Myometrial cell (primary cell): ENCODE results near the gene NUP43. TPM values are rescaled to one million over a fixed set of nuclear protein-coding genes. Genes with fewer than 3 reads are reported as not detected.

Experiments
- total RNA-seq: library from RNA; depleted of rRNA; stranded (reverse); fragments of >200 nt; gene quantifications from 2 replicates; pipeline ENCODE4 v1.2.3, GENCODE V29; 2015

Gene NUP43
- total RNA-seq: 30.6 and 33.3 TPM in 2 replicates

GRCh38 chr6:149746147-149746946 is at the start of gene NUP43:
Gene NUP43 (minus strand): TSS chr6:149746529. CDS start chr6:149746495, 34 bp downstream.

DNA sequence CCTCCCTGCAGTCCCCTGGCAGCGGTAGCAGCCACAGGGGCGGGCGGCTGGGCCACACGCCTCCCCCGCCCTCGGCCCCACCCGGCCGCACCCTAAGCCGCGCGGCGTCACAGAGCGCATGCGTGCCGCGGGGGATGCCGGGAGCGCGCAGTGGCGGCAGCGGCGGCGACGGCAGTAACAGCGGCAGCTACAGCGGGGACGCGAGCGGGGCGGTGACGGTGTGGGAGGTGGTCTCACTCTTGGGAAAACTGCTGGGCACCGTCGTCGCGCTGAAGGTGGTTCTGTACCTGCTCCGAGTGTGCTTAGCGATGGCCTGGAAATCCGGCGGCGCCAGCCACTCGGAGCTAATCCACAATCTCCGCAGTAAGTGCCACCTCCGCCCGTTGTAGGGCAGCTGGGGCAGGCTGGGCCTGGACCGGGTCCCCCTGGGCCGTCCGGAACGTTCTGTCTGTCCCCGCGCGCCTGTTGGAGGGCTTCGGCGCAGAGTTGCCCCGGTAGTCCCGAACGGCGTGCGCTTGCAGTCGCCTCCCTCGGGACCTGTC is 3.3 kb upstream of the NUP43 start, which contains the start of gene PCMT1:
Gene PCMT1, plus strand, starts transcription at position 148 of the 542 bp plus-strand sequence. Its CDS starts 161 bp downstream, at position 309.

GRCh38 chr6:149717588-149718458 is 28.5 kb downstream of the NUP43 start, which contains the start of gene LATS1:
Gene LATS1 (minus strand): TSS chr6:149718101. CDS start chr6:149702126, 15,975 bp downstream.

Other genes with a start within 250 kb of the NUP43 start
- gene PPIL4, start 200.5 kb downstream of the NUP43 start, total RNA-seq: 14.4 and 21.6 TPM in 2 replicates
- 47.9 and 53.6 TPM in 2 replicates for gene GINM1, start 180.2 kb downstream of the NUP43 start, total RNA-seq
- 23.7 and 24.5 TPM in 2 replicates for gene KATNA1, start 97.8 kb downstream of the NUP43 start, total RNA-seq
- 8.1 and 14.9 TPM in 2 replicates for gene LATS1, start 28.4 kb downstream of the NUP43 start, total RNA-seq
- gene PCMT1, start 3.2 kb upstream of the NUP43 start, total RNA-seq: 172 and 183 TPM in 2 replicates
- 44.1 and 67.0 TPM in 2 replicates for gene LRP11, start 117.8 kb upstream of the NUP43 start, total RNA-seq
- gene RAET1E, start 151.6 kb upstream of the NUP43 start, total RNA-seq: under 0.01 TPM in 1 of 2 replicates, not detected in the other
- gene RAET1G, start 176.6 kb upstream of the NUP43 start, total RNA-seq: 0.71 and 1.7 TPM in 2 replicates
- gene ULBP2, start 195.5 kb upstream of the NUP43 start, total RNA-seq: 8.1 and 10.6 TPM in 2 replicates
- gene ULBP1, start 217.4 kb upstream of the NUP43 start, total RNA-seq: 4.3 and 4.8 TPM in 2 replicates